ENCODE data around the gene HOXC4. TPM values are rescaled to one million over a fixed set of nuclear protein-coding genes. Genes with fewer than 3 reads are reported as not detected.
A peak's percentile ranks its signal among the peaks of the same experiment; 100 is the strongest.

Gene HOXC4
- total RNA-seq, 1 experiment from 2014 or later, result not detected

DNA sequence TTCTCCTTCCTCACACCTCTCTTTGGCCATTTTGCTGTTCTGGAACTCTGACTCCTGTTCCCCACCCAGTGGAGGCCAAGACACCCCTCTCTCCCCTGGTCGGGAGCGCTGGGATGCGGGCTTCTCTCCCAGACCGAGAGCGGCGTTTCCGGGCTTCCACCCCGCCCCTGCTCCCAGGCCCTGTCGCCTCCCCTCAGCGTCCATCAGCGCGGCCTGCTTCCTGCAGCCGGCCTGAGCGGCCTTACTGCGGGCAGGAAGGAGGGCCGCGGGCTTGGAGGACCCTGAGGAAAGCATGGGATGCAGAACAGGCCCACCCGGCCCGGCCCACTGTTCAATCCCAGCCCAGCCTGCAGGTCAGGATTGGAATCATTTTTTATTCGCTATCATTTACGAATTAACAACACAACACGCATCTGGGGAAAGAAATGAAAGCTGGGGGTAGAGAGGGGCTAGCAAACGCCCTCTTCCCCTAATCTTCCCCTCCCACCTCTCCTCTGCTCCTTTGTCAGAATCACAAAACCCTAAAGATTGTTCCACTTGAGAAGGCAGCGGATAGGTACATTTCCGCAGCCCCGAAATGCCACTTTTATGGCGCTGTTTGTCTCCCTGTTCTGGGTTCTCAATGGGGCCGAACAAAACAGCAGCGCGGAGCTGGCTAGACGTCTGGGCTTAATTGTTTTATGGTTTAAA is 48.6 kb upstream of the HOXC4 start:
- Histone ChIP-seq H2BK5ac (ENCODE audit: insufficient read length, low read length) (no peak overlapping the region), H2AK5ac (ENCODE audit: insufficient read length, low read length) (no peak overlapping the region), H3K79me1 (ENCODE audit: insufficient read depth, low read depth, low read length, poor library complexity, severe bottlenecking) (no peaks in the 10 kb centered on the region), H4K20me1 (ENCODE audit: control insufficient read depth, insufficient read depth, insufficient read length) (no peaks in the 10 kb centered on the region), H3K27me3 (ENCODE audit: insufficient read depth, low read length) (peaks cover 96% of the 10 kb centered on the region), H3K9ac (ENCODE audit: extremely low read depth, insufficient read length, low read length) (no peak overlapping the region), H3K14ac (ENCODE audit: insufficient read depth, low read length) (no peak overlapping the region), H3K4ac (ENCODE audit: low read depth, low read length) (no peak overlapping the region), H2BK20ac (ENCODE audit: low read depth, low read length, poor library complexity, severe bottlenecking) (no peak overlapping the region), H3K4me1 (ENCODE audit: insufficient read depth, low read length) (no peaks in the 10 kb centered on the region), H2BK12ac (ENCODE audit: insufficient read length, low read depth, low read length) (no peak overlapping the region), H2AFZ (ENCODE audit: low read length) (no peak overlapping the region), H3K23ac (ENCODE audit: insufficient read length, low read depth, low read length) (no peak overlapping the region), H3K27ac (ENCODE audit: insufficient read length, low read depth, low read length) (no peak overlapping the region), H2BK120ac (ENCODE audit: low read depth, low read length, poor library complexity, severe bottlenecking) (no peak overlapping the region), H3K18ac (ENCODE audit: insufficient read length, low read depth, low read length) (no peak overlapping the region), H3K79me2 (ENCODE audit: insufficient read depth, low read length) (no peaks in the 10 kb centered on the region), H2BK15ac (ENCODE audit: low read depth, low read length) (no peak overlapping the region), H3T11ph (ENCODE audit: low read length) (no peak overlapping the region), H3K23me2 (ENCODE audit: insufficient read length, low read depth, low read length, poor library complexity, severe bottlenecking) (no peaks in the 10 kb centered on the region), H3K4me2 (ENCODE audit: insufficient read depth, insufficient read length, low read length) (no peak overlapping the region), H3K9me3 (ENCODE audit: control insufficient read depth, low read depth, low read length) (no peaks in the 10 kb centered on the region), H4K8ac (replicated peaks; ENCODE audit: insufficient read length, low read depth, low read length) (no peak overlapping the region), H4K91ac (ENCODE audit: insufficient read length, low read depth, low read length) (no peak overlapping the region), H3K56ac (ENCODE audit: insufficient read length, low read depth, low read length) (no peak overlapping the region), H4K5ac (ENCODE audit: insufficient read length, low read depth, low read length) (no peak overlapping the region)
- Mint-ChIP-seq H3K9me3 (peaks cover 4 to 6% of the 10 kb centered on the region in 2 experiments; a peak in 3 of 5 replicates), H3K27ac (no peak overlapping the region), H3K36me3 (ENCODE audit: insufficient read depth in 1 of 3, low read depth in 3 of 3) (no peaks in the 10 kb centered on the region), H3K27me3 (ENCODE audit: low read depth) (peaks cover 100% of the 10 kb centered on the region), H3K4me3 (no peak overlapping the region), H3K4me1 (peaks cover 7 to 21% of the 10 kb centered on the region in 2 experiments)
- WGBS (ENCODE audit: extremely low coverage, insufficient read length, low lambda C conversion rate), result no CpG with 5 or more reads among the region's 31 CpGs
- TF ChIP-seq, protein P1, sequence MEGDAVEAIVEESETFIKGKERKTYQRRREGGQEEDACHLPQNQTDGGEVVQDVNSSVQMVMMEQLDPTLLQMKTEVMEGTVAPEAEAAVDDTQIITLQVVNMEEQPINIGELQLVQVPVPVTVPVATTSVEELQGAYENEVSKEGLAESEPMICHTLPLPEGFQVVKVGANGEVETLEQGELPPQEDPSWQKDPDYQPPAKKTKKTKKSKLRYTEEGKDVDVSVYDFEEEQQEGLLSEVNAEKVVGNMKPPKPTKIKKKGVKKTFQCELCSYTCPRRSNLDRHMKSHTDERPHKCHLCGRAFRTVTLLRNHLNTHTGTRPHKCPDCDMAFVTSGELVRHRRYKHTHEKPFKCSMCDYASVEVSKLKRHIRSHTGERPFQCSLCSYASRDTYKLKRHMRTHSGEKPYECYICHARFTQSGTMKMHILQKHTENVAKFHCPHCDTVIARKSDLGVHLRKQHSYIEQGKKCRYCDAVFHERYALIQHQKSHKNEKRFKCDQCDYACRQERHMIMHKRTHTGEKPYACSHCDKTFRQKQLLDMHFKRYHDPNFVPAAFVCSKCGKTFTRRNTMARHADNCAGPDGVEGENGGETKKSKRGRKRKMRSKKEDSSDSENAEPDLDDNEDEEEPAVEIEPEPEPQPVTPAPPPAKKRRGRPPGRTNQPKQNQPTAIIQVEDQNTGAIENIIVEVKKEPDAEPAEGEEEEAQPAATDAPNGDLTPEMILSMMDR (conservative IDR thresholded peaks at IDR 0.05), result no peak
- DNase-seq, result peak; percentile 73

Measured in H9 (cell line).